ENCODE results near the gene FOXP1.

Gene FOXP1

GRCh38 chr3:71543371-71544016 lies 40.0 kb downstream of the FOXP1 start:
- H3K4me3 ChIP-seq (ENCODE audit: low read depth, low read length) = no peak overlapping the region
- no peak for DNase-seq (ENCODE audit: low read depth, low spot score)
- TF ChIP-seq CTCF (IDR thresholded peaks at IDR 0.05; ENCODE audit: low read depth, low read length) = no peak
- in situ Hi-C loops (cut with HindIII; ENCODE audit: low sequenced_read_pairs) = no loop called here

DNA sequence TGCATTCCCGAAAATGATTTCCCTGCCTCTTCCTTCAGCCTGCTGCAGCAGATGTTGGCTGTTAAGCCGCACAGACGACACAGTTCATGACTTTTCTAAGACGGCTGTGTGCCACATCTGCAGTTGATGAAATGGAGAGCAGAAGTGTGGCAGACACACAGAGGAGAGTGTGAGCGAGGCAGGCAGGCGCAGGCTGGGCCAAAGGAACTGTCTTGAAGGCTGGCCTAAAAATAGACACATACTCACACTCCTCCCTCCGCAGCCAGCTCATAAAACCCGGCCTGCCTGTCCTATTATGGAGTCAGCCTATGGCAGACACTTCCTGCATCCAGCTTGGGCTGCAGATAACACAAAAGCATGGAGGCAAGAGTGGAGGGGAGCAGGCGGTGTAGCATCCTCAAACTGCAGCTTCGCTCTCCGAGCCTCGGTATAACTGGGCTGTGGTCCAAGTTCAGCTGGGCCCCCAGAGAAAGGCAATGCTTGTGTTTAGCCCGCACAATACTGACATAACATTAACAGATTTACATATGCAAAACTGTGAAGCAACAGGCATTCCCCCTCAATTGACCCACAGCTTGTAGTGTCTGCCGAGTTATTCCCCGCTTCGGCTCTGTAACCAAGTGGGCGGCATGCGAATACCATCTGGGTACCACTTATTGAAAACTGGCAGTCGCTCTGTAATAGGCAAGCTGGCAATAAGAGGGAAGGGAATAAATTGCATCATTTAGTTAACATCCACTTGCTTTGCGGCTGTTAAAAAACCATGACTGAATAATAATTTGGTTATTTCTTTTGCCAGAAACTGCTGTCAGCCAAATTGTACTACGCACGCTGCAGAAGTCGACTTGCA lies 40.8 kb downstream of the FOXP1 start:
- peak; percentile 91 for DNase-seq (ENCODE audit: low read depth, low spot score)
- no peak for TF ChIP-seq CTCF (IDR thresholded peaks at IDR 0.05; ENCODE audit: low read depth, low read length)
- in situ Hi-C loops (cut with HindIII; ENCODE audit: low sequenced_read_pairs) = no loop called here
- H3K4me3 ChIP-seq (ENCODE audit: low read depth, low read length) = no peak overlapping the region

DNA sequence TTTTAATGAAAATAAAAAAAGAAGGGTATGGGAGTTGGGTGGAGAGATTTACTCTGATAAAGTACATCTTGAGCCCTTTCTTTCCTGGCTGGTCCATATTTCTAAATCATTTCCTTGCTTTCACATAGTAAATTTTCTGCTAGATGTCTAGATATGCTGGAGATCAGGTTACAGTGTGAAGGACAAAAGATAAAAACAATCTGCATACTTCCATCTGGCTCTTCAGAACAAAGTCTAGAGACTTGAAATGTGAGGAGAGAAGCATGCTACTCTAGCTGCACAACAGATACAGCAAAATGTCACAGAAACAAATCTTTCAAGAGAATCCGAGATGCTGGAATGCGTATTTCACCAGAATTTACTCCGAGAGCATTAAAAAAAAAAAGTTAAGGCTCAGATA lies 42.2 kb downstream of the FOXP1 start:
- in situ Hi-C loops (cut with HindIII; ENCODE audit: low sequenced_read_pairs) = no loop called here
- DNase-seq (ENCODE audit: low read depth, low spot score) = peak; percentile 45
- H3K4me3 ChIP-seq (ENCODE audit: low read depth, low read length) = no peak overlapping the region
- no peak for TF ChIP-seq CTCF (IDR thresholded peaks at IDR 0.05; ENCODE audit: low read depth, low read length)

GRCh38 chr3:71537211-71537611 lies 46.3 kb downstream of the FOXP1 start:
- peak; percentile 95 for DNase-seq (ENCODE audit: low read depth, low spot score)
- in situ Hi-C loops (cut with HindIII; ENCODE audit: low sequenced_read_pairs) = no loop called here
- no peak overlapping the region for H3K4me3 ChIP-seq (ENCODE audit: low read depth, low read length)
- TF ChIP-seq CTCF (IDR thresholded peaks at IDR 0.05; ENCODE audit: low read depth, low read length) = no peak

GRCh38 chr3:71536376-71536965 lies 47.1 kb downstream of the FOXP1 start:
- DNase-seq (ENCODE audit: low read depth, low spot score) = peak; percentile 85
- H3K4me3 ChIP-seq (ENCODE audit: low read depth, low read length) = no peak overlapping the region
- TF ChIP-seq CTCF (IDR thresholded peaks at IDR 0.05; ENCODE audit: low read depth, low read length) = no peak
- in situ Hi-C loops (cut with HindIII; ENCODE audit: low sequenced_read_pairs) = no loop called here

GRCh38 chr3:71533588-71533987 lies 49.9 kb downstream of the FOXP1 start:
- in situ Hi-C loops (cut with HindIII; ENCODE audit: low sequenced_read_pairs) = no loop called here
- H3K4me3 ChIP-seq (ENCODE audit: low read depth, low read length) = no peak overlapping the region
- DNase-seq (ENCODE audit: low read depth, low spot score) = no peak
- TF ChIP-seq CTCF (IDR thresholded peaks at IDR 0.05; ENCODE audit: low read depth, low read length) = no peak

Measured in astrocyte of the spinal cord (primary cell).